ENCODE data around the gene SLIT3.

- TF ChIP-seq CTCF (IDR thresholded peaks at IDR 0.05; ENCODE audit: low read depth, low read length, poor library complexity, severe bottlenecking): no peak
- no peak for TF ChIP-seq EZH2phosphoT487 (IDR thresholded peaks at IDR 0.05; ENCODE audit: borderline replicate concordance, low read length)
Observed at GRCh38 chr5:168979135-168979534, 321.8 kb downstream of the SLIT3 start.

Data from DOHH2 (cell line).